ENCODE measurements around the gene ASB14. TPM values are rescaled to one million over a fixed set of nuclear protein-coding genes. Genes with fewer than 3 reads are reported as not detected.

The ASB14 gene
- total and polyA plus RNA-seq, 8 donors: 0.13 to 2.4 (median 1.7) TPM; not detected in 1

GRCh38 chr3:57275393-57275792, 17.1 kb downstream of the ASB14 start:
- intact Hi-C loops (cut with DNase I): no loop called here
- no peak for TF ChIP-seq CTCF (IDR thresholded peaks at IDR 0.05)
- Histone ChIP-seq H3K27me3 (no peaks in the 10 kb centered on the region), H3K27ac (no peak overlapping the region), H3K36me3 (peaks cover 0 to 32% of the 10 kb centered on the region in 2 donors), H3K4me3 (no peak overlapping the region), H3K4me1 (no peaks in the 10 kb centered on the region), H3K9me3 (no peaks in the 10 kb centered on the region)
- no peak for DNase-seq
- no peak for ATAC-seq

- Histone ChIP-seq H3K27ac (no peak overlapping the region), H3K4me3 (no peak overlapping the region)
- no peak for ATAC-seq
Measured at GRCh38 chr3:57274845-57275244, 17.6 kb downstream of the ASB14 start.

GRCh38 chr3:57268416-57268815, 24.1 kb downstream of the ASB14 start:
- ATAC-seq (no peak), DNase-seq (no peak)
- H3K27ac ChIP-seq: no peak overlapping the region
- peaks cover 0 to under 1% of the 10 kb centered on the region in 2 donors for H3K9me3 ChIP-seq
- no peak overlapping the region for H3K4me3 ChIP-seq
- no peaks in the 10 kb centered on the region for H3K4me1 ChIP-seq
- no peaks in the 10 kb centered on the region for H3K27me3 ChIP-seq
- intact Hi-C loops (cut with DNase I): no loop called here
- TF ChIP-seq CTCF (IDR thresholded peaks at IDR 0.05): no peak
- peaks cover 0 to 95% of the 10 kb centered on the region in 2 donors for H3K36me3 ChIP-seq

More at GRCh38 chr3:57274845-57275244, 17.6 kb downstream of the ASB14 start:
- intact Hi-C loops (cut with DNase I): no loop called here
- no peak for DNase-seq
- Histone ChIP-seq H3K4me1 (no peaks in the 10 kb centered on the region), H3K9me3 (no peaks in the 10 kb centered on the region), H3K27me3 (no peaks in the 10 kb centered on the region), H3K36me3 (peaks cover 0 to 38% of the 10 kb centered on the region in 2 donors)
- no peak for TF ChIP-seq CTCF (IDR thresholded peaks at IDR 0.05)

GRCh38 chr3:57261929-57262328, 30.6 kb downstream of the ASB14 start:
- intact Hi-C loops (cut with DNase I): no loop called here
- no peak overlapping the region for H3K27ac ChIP-seq
- no peak for DNase-seq
- no peak for ATAC-seq
- no peak for TF ChIP-seq CTCF (IDR thresholded peaks at IDR 0.05)
- no peak overlapping the region for H3K4me3 ChIP-seq
- peaks cover 0 to 96% of the 10 kb centered on the region in 2 donors for H3K36me3 ChIP-seq
- peaks cover 0 to 2% of the 10 kb centered on the region in 2 donors for H3K9me3 ChIP-seq
- H3K4me1 ChIP-seq: no peaks in the 10 kb centered on the region
- H3K27me3 ChIP-seq: no peaks in the 10 kb centered on the region

- DNase-seq: no peak
- peaks cover 0 to 2% of the 10 kb centered on the region in 2 donors for H3K9me3 ChIP-seq
- no peak overlapping the region for H3K27ac ChIP-seq
- no peak for ATAC-seq
- no peak for TF ChIP-seq CTCF (IDR thresholded peaks at IDR 0.05)
- H3K4me3 ChIP-seq: no peak overlapping the region
- no peaks in the 10 kb centered on the region for H3K4me1 ChIP-seq
- intact Hi-C loops (cut with DNase I): no loop called here
- no peaks in the 10 kb centered on the region for H3K27me3 ChIP-seq
- H3K36me3 ChIP-seq: peaks cover 0 to 91% of the 10 kb centered on the region in 2 donors
Measured at GRCh38 chr3:57261119-57261518, 31.4 kb downstream of the ASB14 start.

Measured in left lung (tissue), 10 donors.